AG09309 (cell line): Measurements from ENCODE around the gene PTPRE.

Experiments used
- DNase-seq: peaks from one replicate; pipeline ENCODE4 v3.0.0-alpha.2; 2010; ENCODE audit warnings: low read depth
- H3K4me3 ChIP-seq: 2 replicates; pipeline ENCODE4 v1.5.1; 2011; ENCODE audit warnings: mild to moderate bottlenecking, low read depth, low read length, moderate library complexity; ENCODE audit not compliant: control insufficient read depth
- TF ChIP-seq, protein P1 (sequence below): IDR thresholded peaks from 2 replicates; pipeline ENCODE4 v1.5.1; 2011; ENCODE audit warnings: mild to moderate bottlenecking, low read depth, low read length, inconsistent platforms; ENCODE audit not compliant: insufficient read depth, control insufficient read depth; ENCODE audit errors: missing control alignments

Gene PTPRE

DNA sequence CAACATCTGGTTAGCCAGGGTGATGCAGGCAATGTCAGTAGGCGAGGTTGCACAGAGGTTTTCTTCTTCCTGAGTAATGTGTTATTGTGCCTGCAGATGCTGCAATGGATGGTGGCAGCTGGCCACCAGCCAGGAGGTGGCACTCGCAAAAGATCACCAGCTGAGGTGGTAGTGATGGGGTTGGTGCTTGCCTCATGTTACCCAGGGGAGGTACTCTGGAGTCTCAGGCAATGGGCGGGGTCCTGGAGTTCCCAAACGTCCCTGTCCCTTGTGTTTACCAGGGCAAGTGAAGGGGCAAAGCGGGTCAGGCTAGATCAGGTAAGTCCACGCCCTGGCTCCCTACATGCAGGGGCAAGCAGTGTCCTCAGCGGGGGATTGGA, 35.3 kb upstream of the PTPRE start:
- DNase-seq = no peak
- H3K4me3 ChIP-seq = no peak overlapping the region
- TF ChIP-seq, protein P1, sequence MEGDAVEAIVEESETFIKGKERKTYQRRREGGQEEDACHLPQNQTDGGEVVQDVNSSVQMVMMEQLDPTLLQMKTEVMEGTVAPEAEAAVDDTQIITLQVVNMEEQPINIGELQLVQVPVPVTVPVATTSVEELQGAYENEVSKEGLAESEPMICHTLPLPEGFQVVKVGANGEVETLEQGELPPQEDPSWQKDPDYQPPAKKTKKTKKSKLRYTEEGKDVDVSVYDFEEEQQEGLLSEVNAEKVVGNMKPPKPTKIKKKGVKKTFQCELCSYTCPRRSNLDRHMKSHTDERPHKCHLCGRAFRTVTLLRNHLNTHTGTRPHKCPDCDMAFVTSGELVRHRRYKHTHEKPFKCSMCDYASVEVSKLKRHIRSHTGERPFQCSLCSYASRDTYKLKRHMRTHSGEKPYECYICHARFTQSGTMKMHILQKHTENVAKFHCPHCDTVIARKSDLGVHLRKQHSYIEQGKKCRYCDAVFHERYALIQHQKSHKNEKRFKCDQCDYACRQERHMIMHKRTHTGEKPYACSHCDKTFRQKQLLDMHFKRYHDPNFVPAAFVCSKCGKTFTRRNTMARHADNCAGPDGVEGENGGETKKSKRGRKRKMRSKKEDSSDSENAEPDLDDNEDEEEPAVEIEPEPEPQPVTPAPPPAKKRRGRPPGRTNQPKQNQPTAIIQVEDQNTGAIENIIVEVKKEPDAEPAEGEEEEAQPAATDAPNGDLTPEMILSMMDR = no peak

DNA sequence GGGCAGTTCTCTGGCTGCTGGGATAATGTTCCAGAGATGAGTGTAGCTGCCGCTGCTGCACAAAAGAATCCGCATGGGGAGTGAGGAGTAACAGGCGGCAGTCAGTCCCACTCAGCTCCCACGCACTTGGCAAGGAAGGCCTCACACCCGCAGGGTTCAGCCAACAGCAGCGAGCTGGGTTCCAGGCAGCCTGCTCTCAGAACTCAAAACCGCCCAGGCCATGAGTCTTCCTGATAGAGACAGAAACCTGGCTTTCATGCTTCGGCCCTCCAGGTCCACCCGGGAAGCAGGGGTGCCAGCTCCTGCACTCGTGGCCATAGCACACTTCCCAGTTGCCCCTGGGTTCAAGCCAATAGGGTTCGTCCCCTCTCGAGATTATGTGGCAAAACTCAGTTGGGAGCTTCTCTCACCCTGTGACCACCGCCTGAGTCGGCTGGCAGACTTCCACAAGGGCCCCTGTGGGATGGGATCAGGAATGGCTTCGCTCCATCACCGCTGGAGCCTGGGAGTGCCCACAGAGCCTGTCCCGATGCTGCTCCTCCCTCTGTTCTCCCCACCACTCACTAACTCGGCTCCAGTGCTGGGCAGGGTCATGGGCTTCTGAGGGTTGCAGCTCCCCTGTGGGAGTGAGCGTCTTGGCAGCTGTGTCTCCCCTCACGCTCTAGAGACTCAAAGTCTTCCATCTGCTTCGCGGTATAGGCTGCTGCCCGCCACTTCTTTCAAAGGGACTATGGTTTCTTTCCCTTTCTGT, 34.7 kb upstream of the PTPRE start:
- no peak for DNase-seq
- TF ChIP-seq, protein P1 = no peak
- no peak overlapping the region for H3K4me3 ChIP-seq

DNA sequence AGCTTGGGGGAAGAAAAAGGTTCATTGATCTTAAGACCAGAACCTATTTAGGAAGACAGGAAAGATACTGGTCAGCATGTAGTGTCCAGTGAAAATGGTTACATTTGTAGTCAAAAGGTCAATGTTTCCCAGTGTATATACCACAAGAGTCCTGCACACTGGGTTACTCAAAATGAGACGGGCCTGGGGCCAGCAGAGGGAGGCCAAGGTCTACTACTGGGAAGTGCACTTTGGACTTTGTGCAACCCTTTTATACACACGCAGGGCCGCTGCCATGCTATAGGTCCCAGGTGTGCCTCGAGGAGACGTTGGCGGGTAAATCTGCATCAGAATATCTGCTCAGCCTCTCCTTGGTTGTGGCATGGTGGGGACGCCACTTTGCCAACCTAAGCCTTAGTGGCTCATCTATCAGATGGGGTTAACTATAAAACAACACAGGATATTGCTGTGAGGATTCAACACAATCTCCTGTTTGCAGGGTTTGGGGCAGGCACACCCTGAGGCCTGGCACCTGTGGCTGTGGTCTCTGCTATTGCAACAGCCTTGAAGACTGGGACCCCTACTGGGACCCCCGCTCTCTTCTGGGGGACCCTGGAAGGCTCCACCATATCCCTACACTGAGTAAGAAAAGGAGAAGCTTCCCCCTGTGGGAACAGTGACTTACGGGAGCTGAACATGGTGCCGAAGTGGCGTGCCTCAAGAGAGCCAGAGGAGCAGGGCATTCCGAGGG, 33.9 kb upstream of the PTPRE start:
- no peak overlapping the region for H3K4me3 ChIP-seq
- no peak for DNase-seq
- TF ChIP-seq, protein P1 = no peak

DNA sequence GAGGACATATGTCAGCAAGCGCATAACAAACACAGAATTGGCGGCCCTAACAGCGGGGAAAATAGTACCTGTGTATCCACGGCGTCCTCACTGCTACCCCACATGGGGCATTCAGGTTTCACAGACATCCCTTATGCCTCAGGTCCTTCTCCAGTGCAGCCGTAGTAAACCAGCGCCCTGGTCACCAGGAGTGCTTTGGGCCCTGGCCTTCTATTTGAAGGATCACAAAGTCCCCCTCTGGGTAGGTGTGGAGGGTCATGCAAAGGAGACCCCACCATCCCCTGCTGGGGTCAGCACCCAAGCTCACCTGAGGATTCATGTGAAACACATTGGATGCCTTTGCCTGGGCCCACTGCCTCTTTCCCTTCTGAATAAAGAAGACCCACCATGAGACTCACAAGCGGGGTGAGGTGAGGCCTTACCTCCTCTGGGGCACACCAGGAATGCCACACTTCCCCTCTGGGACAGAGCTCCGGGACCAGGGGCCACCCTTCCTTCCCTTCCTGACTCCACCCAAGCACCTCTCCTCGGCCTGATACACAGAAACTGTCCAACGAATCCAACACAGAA, 32.9 kb upstream of the PTPRE start:
- H3K4me3 ChIP-seq = no peak overlapping the region
- TF ChIP-seq, protein P1 = no peak
- DNase-seq = no peak

DNA sequence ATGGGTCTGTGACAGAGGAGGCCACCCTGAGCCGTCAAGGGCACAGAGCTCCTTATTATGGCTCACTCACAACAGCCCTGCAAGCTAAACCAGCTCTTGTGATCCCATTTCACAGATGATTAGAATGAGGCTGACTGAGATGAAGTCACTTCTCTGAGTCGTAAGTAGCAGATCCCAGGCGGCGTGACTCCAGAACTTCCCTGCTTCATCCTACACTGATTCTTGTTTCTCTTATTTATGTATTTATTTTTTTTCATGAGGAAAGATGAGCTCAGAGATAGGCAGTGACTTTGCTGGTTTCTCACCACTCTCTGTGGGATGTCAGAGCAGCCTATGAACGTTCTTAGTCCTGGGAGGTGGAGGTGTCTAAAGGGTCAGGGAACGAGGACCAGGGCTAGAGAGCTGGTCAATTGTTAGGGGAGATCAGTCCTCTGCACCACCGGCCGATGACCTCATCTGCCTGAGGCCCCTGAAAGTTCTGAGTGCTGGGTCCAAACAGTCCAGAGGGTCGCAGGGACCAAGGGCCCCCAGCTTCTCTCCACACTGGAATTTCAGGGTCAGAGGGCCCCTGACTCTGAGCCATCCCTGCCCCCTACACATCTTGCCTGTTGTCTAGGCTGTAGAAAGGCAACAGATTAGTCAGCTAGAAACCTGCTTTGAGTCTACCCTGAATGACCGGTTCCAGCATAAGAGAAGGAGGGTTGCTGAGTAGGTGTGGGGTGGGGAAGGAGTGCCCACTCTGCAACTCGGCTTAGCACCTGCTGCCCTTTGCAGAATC, 32.0 kb upstream of the PTPRE start:
- no peak for DNase-seq
- H3K4me3 ChIP-seq = no peak overlapping the region
- TF ChIP-seq, protein P1 = no peak

DNA sequence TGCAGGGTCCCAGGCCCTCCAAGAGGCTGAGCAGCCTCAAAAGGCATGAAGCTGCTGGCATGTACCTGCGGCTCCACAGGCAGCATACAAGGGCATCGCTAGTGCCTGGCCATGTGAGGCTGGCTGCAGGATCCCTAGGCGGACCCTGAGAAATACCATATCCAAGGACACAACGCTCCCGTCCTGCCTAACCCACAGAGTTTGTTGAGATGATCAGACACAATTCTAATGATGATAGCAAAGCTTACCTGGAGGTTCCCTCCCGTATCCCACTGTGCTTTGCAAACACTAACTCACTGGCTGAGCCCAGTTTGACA, 31.5 kb upstream of the PTPRE start:
- TF ChIP-seq, protein P1 = no peak
- DNase-seq = no peak
- no peak overlapping the region for H3K4me3 ChIP-seq
